Stimulated activated CD8-positive, alpha-beta memory T cell treated with anti-CD3 and anti-CD28 coated beads, Interleukin-2, amount 100 ng/mL, for 48 hours (primary cell): ENCODE measurements around the gene ALOX5.
"Not testable (repeated sequence)": the region's sequence is repeated elsewhere in the genome, so short reads cannot be mapped to it uniquely, and the experiment has no call there.

ENCODE experiments used
- DNase-seq, 2 donors: peaks; one replicate each; pipeline ENCODE4 v3.0.0-alpha.2; 2020; ENCODE audit warnings: low read depth in 2 of 2

The ALOX5 gene

DNA sequence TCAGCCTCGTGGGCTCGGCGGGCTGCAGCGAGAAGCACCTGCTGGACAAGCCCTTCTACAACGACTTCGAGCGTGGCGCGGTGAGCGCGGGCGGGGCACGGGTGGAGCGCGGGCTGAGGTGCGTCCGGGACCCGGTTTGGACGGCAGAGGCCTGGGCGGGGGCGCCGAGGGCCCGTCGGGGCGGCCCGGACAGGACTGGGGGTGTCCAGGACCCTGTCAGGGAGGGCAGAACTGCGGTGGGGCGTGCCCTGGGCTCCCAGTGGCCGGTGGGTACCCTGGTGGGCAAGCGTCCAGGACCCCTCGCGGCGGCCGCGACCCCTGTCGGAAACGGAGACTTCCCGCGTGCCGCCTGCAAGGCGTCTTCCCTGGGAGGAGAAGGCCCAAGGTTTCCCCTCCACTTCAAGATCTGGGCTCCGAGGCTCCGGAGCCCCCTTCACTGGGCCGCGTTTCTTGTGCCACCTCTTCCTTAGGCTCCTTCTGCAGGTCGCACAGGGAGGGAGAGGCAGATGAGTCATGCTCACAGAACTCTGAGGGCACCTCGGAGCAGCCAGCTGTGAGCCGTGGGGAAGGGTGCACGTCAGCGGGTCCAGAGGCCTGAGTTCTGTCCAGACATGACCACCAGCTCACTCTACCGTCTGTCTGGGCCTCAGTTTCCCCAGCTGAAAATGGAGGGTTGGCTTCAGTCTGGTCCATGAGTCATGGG is 485 bp downstream of the ALOX5 start:
- no peak for DNase-seq

DNA sequence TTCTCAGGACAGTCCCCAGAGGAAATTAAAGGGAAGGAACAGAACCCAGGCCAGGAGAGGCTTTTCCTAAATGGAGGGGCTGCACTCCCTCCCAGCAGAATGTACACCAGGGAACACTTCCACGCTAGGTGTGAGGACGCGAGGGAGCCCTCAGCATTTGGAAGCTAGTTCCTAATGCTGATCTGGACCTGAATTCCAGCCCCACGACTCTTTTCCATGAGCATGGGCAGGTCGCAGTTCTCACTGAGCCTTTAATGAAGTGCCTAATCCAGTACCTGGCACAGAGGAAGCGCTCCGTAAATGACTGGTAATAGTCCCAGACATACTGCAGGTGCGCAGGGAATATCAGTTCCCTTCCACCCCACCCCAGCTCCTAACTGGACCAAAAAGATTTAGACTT is 1.1 kb downstream of the ALOX5 start:
- DNase-seq = no peak

- DNase-seq = no peak
These were observed 1.8 kb downstream of the ALOX5 start for GRCh38 chr10:45375716-45376231.

GRCh38 chr10:45376371-45376801 is 2.4 kb downstream of the ALOX5 start:
- no peak for DNase-seq

DNA sequence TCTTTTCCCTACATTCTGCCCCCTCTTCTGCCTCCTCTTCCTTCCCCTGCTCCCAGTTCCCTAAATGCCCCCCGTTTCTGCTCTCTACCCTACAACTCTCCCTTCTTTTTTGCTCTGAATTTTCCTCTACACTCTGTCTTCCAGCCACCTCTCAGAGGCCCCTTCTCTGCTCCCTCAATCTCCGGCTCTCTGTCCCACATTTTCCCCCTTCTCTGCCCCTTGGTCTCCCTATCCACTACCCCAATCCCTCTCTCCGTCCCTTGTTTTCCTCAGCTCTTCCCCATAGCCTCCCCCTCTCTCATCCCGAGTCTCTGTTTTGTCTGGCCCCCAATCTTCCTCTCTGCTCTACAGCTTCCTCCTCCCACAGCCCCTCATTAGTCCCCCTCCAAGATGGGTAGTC is 3.3 kb downstream of the ALOX5 start:
- no peak for DNase-seq

- no peak for DNase-seq
These were observed 3.8 kb downstream of the ALOX5 start for GRCh38 chr10:45377858-45378257.

DNA sequence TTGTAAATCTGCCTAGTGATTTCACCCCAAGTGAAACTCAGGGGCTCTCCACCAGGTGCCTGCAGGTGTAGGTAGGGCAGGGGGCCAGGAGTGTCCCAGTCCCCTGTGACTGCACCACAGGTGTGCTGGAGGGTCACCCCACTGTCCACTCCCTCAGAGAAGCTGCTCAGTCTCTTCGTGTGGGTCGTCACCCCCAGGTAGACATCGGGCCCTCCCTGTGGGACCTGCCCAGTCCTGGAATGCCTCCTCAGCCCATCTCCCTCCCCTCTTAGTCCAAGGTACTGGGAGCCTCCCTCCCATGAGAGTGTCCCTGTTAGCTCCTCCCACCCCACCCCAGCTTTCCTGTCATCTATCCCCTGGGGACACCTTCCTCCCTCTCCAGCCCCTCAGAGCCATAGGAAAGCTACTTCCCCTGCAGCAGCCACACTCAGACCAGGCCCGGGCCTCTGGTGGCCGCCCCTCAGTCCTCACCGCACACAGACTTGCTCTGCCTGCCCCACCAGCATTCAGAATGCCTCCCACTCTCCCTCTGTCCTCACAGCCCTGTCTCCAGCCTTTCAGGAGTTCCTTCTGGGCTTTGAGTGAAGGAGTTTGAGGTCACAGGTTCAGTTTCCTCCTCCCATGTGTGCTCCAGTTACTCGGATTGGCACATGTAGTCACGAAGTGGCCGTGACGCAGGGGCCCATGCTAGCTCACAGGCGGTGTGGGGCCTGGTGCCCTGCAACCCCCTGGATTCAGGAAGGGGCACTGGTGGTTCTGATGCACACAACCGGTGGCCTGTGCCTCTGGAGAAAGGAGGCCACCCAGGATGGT is 5.1 kb downstream of the ALOX5 start:
- DNase-seq = no peak

GRCh38 chr10:45379891-45380540 is 6.0 kb downstream of the ALOX5 start:
- no peak for DNase-seq

- no peak for DNase-seq
These were observed 7.0 kb downstream of the ALOX5 start for GRCh38 chr10:45380903-45381620.

DNA sequence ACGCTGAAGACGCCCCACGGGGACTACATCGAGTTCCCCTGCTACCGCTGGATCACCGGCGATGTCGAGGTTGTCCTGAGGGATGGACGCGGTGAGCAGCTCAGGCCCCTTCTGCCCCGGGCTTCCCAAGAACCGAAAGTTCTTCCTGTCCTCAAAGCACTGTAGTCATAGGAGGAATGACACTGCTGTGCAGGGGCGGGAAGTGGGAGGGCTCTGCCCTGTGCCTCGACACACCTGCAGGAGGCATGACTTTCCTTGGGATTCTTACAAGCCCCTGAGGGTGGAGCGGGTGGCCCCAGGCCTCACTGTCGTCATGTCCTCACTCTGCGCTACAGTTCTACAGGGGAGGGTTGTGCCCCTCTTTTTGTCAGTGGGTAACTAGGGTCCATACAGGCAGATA is 8.6 kb downstream of the ALOX5 start:
- no peak for DNase-seq

GRCh38 chr10:45383682-45384330 is 9.8 kb downstream of the ALOX5 start:
- no peak for DNase-seq

GRCh38 chr10:45386657-45387056 is 12.6 kb downstream of the ALOX5 start:
- DNase-seq = no peak

DNA sequence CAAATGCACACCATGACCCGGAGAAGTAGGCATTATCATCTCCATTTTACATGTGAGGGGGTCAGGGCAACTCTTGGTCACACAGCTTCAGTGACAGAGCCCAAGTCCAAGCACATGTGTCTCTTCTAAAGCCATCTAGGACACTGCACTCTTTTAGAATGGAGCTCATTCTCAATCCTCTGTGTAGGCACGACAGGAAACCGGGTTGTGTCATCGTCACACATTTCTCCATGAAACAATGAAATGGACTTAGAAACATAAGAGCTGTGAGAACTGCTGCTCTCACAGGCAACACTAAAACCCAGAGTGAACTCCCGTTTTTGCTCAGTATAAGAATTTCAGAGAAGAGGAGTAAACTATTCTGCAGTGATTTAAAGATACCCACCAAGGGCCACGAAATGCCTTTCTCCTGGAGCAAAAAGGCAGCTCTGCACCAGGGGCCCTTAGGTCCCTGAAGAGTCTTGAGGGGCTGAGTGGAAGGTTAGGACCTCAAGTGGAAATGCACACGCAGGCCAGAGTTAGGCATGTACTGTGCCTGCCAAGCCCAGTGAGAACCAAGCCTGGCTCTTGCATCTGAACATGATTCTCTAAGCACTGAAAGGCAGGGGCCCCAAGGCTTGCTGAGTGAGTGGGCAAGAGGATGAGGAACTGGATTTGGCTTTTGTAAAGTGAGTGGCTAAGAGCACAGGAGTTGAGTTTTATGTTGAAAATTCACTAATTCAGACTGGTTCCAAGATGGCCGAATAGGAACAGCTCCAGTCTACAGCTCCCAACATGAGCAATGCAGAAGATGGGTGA is 13.3 kb downstream of the ALOX5 start:
- no peak for DNase-seq

GRCh38 chr10:45389671-45390070 is 15.7 kb downstream of the ALOX5 start:
- DNase-seq = not testable (repeated sequence)

DNA sequence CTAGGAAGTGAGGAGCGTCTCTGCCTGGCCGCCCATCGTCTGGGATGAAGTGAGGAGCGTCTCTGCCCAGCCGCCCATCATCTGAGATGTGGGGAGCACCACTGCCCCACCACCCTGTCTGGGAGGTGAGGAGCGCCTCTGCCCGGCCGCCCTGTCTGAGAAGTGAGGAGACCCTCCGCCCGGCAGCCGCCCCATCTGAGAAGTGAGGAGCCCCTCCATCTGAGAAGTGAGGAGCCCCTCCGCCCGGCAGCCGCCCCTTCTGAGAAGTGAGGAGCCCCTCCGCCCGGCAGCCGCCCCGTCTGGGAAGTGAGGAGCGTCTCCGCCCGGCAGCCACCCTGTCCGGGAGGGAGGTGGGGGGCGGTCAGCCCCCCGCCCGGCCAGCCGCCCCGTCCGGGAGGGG is 17.6 kb downstream of the ALOX5 start:
- DNase-seq = not testable (repeated sequence)

GRCh38 chr10:45395554-45395953 is 21.5 kb downstream of the ALOX5 start:
- no peak for DNase-seq

DNA sequence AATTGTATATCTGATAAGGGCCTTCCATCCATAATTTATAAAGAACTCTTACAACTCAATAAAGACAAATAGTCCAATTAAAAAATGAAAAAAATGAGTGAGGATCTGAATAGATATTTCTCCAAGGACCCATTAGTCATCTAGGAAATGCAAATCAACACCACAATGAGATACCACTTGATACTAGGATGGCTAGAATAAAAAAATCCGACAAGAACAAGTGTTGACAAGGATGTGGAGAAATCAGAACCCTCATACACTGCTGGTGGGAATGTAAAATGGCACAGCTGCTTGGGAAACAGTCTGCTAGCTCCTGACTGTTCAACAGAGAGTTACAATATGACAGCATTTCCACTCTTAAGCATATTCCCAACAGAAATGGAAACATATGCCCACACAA is 24.6 kb downstream of the ALOX5 start:
- no peak for DNase-seq

GRCh38 chr10:45399113-45399512 is 25.1 kb downstream of the ALOX5 start:
- no peak for DNase-seq

DNA sequence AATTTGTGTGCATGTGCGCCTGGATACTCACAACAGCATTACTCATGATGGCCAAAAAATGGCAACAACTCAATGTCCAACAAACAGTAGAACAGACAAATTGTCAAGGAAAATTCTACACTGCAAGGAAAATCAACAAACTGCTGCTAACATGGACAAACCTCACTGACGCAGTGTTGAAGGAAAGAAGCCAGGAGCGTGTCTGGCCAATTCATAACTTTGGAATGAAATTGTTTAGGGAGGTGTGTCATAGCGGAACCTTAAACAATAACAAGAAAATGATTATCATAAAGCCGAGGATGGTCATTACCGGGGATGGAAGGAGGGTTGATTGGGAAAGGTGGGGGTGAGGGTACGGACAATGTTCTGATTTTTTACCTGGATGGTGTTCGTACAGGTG is 29.1 kb downstream of the ALOX5 start:
- no peak for DNase-seq

DNA sequence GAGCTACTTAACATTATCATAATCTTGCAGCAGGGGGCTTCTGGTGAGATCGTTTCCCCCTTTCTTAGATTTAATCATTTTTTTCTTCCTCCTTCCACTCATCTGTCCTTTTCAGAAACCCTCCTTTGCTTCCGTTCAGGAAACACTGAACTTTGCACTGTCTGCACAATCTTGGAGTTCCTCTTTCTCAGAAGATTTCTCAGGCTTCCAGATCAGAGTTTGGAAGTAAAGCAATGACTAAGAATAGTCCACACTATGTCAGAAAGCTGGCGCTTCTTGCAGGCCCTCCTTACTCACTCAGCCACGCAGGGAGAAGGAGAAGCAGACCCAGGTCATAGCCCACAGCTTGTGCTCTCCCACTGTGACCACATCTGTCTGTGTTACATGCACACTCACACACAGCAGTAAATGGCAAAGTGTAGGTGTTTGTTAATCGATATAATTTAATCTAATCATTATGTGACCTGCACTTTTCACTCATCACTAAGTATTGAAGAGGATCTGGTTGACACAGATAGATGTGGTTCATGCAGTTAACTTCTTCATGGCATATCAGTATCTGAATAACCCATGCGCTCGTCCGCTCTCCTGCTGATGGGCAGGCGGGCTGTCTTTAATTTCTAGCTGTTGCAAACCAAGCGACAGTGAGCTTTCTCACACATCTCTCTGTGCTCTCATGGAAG is 30.2 kb downstream of the ALOX5 start:
- DNase-seq = no peak
